Stimulated activated CD8-positive, alpha-beta memory T cell treated with anti-CD3 and anti-CD28 coated beads, Interleukin-12 subunit alpha, Interleukin-12 subunit beta, amount 100 ng/mL, for 24 hours (primary cell): ENCODE data around the gene TXNDC16.
"Not testable (repeated sequence)": the region's sequence is repeated elsewhere in the genome, so short reads cannot be mapped to it uniquely, and the experiment has no call there.

Source experiments
- DNase-seq: peaks from one replicate; pipeline ENCODE4 v3.0.0-alpha.2; 2020; ENCODE audit errors: extremely low read depth

TXNDC16 gene

GRCh38 chr14:52538623-52539022, 13.7 kb downstream of the TXNDC16 start:
- no peak for DNase-seq

- no peak for DNase-seq
Measured at GRCh38 chr14:52536269-52536668, 16.0 kb downstream of the TXNDC16 start.

GRCh38 chr14:52531481-52531880, 20.8 kb downstream of the TXNDC16 start:
- DNase-seq: no peak

GRCh38 chr14:52527052-52527451, 25.3 kb downstream of the TXNDC16 start:
- no peak for DNase-seq

GRCh38 chr14:52522581-52523345, 29.5 kb downstream of the TXNDC16 start:
- no peak for DNase-seq

- no peak for DNase-seq
Measured at GRCh38 chr14:52522033-52522432, 30.3 kb downstream of the TXNDC16 start.

GRCh38 chr14:52514046-52514811, 38.1 kb downstream of the TXNDC16 start:
- DNase-seq: no peak

- no peak for DNase-seq
Measured at GRCh38 chr14:52513249-52513648, 39.1 kb downstream of the TXNDC16 start.

GRCh38 chr14:52494444-52494843, 57.9 kb downstream of the TXNDC16 start:
- DNase-seq: no peak

GRCh38 chr14:52485350-52485960, 66.8 kb downstream of the TXNDC16 start:
- no peak for DNase-seq

- no peak for DNase-seq
Measured at GRCh38 chr14:52481864-52482263, 70.4 kb downstream of the TXNDC16 start.

- no peak for DNase-seq
Measured at GRCh38 chr14:52473557-52473956, 78.7 kb downstream of the TXNDC16 start.

GRCh38 chr14:52472728-52473127, 79.6 kb downstream of the TXNDC16 start:
- DNase-seq: no peak

GRCh38 chr14:52472251-52472650, 80.1 kb downstream of the TXNDC16 start:
- DNase-seq: not testable (repeated sequence)

GRCh38 chr14:52467515-52468266, 84.6 kb downstream of the TXNDC16 start:
- DNase-seq: no peak

- no peak for DNase-seq
Measured at GRCh38 chr14:52464175-52464574, 88.1 kb downstream of the TXNDC16 start.

- no peak for DNase-seq
Measured at GRCh38 chr14:52463375-52463774, 88.9 kb downstream of the TXNDC16 start.

GRCh38 chr14:52461721-52462120, 90.6 kb downstream of the TXNDC16 start:
- no peak for DNase-seq

- DNase-seq: no peak
Measured at GRCh38 chr14:52458721-52459085, 93.6 kb downstream of the TXNDC16 start.

GRCh38 chr14:52457411-52457810, 94.9 kb downstream of the TXNDC16 start:
- no peak for DNase-seq

- DNase-seq: no peak
Measured at GRCh38 chr14:52455291-52456088, 96.8 kb downstream of the TXNDC16 start.
